ENCODE results near the gene PHIP. TPM values are rescaled to one million over a fixed set of nuclear protein-coding genes. Genes with fewer than 3 reads are reported as not detected.

The PHIP gene
- total RNA-seq, 1 donor from 2014 or later, result 129 TPM

DNA sequence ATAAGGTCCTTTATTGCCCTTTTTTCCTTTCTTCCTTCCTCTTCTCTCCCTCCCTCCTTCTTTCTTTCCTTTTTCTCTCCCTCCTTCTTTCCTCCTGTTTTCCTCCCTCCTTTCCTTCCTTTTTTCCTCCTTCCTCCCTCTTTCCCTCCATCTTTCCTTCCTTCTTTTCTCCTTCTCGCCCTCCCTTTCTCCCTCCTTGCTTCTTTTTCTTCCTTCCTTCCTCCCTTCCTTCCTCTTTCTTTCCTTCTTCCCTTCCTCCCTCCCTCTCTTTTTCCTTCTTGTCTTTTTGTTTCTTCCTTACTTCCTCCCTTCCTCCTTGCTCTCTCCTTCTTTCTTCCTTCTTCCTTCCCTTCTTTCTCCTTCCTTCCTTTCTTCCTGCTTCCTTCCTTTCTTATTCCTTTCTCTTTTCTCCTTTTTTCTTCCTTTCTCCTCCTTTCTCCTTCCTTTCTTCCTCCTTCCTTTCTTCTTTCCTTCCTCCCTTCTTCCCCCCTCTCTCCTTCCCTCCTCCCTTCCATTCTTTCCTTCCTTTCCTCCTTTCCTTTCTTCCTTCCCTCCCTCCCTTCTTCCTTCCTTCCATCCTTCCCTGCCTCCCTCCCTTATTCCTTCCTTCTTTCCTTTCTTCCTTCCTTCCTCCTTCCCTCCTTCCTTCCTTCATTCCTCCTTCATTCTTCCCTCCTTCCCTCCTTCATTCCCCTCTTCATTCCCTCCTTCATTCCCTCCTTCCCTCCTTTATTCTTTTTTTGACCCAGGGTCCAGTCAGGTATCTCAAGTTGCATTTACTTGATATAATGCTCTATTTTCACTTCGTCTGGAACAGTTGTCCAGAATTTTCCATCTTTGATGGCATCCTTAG lies 11.7 kb upstream of the PHIP start:
- H3K9me3 Mint-ChIP-seq, result no peaks in the 10 kb centered on the region
- no peak overlapping the region for H2AFZ ChIP-seq (replicated peaks)
- no peaks in the 10 kb centered on the region for H3K4me1 ChIP-seq
- no peak overlapping the region for H3K4me2 ChIP-seq
- H4K20me1 ChIP-seq (ENCODE audit: low read depth), result no peaks in the 10 kb centered on the region
- no peaks in the 10 kb centered on the region for H3K4me1 Mint-ChIP-seq
- no peak overlapping the region for H3K4me3 ChIP-seq
- H3K27ac Mint-ChIP-seq, result no peak overlapping the region
- H3K27me3 Mint-ChIP-seq (ENCODE audit: insufficient read depth, low read depth), result no peaks in the 10 kb centered on the region
- no peaks in the 10 kb centered on the region for H3K79me2 ChIP-seq (ENCODE audit: low read depth)
- no peaks in the 10 kb centered on the region for H3K36me3 Mint-ChIP-seq
- H3K27me3 ChIP-seq, result no peaks in the 10 kb centered on the region
- no peaks in the 10 kb centered on the region for H3K36me3 ChIP-seq
- no peak overlapping the region for H3K9ac ChIP-seq
- no peak overlapping the region for H3K27ac ChIP-seq
- no peak overlapping the region for H3K4me3 Mint-ChIP-seq
- no peaks in the 10 kb centered on the region for H3F3A ChIP-seq (ENCODE audit: low read depth)
- H3K9me3 ChIP-seq (ENCODE audit: low read depth), result no peaks in the 10 kb centered on the region
- TF ChIP-seq, protein P1, sequence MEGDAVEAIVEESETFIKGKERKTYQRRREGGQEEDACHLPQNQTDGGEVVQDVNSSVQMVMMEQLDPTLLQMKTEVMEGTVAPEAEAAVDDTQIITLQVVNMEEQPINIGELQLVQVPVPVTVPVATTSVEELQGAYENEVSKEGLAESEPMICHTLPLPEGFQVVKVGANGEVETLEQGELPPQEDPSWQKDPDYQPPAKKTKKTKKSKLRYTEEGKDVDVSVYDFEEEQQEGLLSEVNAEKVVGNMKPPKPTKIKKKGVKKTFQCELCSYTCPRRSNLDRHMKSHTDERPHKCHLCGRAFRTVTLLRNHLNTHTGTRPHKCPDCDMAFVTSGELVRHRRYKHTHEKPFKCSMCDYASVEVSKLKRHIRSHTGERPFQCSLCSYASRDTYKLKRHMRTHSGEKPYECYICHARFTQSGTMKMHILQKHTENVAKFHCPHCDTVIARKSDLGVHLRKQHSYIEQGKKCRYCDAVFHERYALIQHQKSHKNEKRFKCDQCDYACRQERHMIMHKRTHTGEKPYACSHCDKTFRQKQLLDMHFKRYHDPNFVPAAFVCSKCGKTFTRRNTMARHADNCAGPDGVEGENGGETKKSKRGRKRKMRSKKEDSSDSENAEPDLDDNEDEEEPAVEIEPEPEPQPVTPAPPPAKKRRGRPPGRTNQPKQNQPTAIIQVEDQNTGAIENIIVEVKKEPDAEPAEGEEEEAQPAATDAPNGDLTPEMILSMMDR (IDR thresholded peaks at IDR 0.05), result no peak
- no peak for TF ChIP-seq EZH2 (IDR thresholded peaks at IDR 0.05)
- no peak for TF ChIP-seq EZH2phosphoT487 (IDR thresholded peaks at IDR 0.05)
- no peak for DNase-seq (ENCODE audit: low spot score)

- Histone ChIP-seq H2AFZ (replicated peaks) (no peak overlapping the region), H3K27me3 (no peaks in the 10 kb centered on the region), H3K4me3 (no peak overlapping the region), H4K20me1 (ENCODE audit: low read depth) (no peaks in the 10 kb centered on the region), H3K79me2 (ENCODE audit: low read depth) (peaks cover 13% of the 10 kb centered on the region), H3K36me3 (no peaks in the 10 kb centered on the region), H3F3A (ENCODE audit: low read depth) (peaks cover 5% of the 10 kb centered on the region), H3K9me3 (ENCODE audit: low read depth) (no peaks in the 10 kb centered on the region), H3K27ac (no peak overlapping the region), H3K4me2 (no peak overlapping the region), H3K4me1 (peaks cover 21% of the 10 kb centered on the region), H3K9ac (no peak overlapping the region)
- H3K4me1 Mint-ChIP-seq, result peaks cover 15% of the 10 kb centered on the region
- H3K27me3 Mint-ChIP-seq (ENCODE audit: insufficient read depth, low read depth), result no peaks in the 10 kb centered on the region
- no peak for DNase-seq (ENCODE audit: low spot score)
- no peak overlapping the region for H3K27ac Mint-ChIP-seq
- H3K9me3 Mint-ChIP-seq, result no peaks in the 10 kb centered on the region
- H3K36me3 Mint-ChIP-seq, result no peaks in the 10 kb centered on the region
- H3K4me3 Mint-ChIP-seq, result no peak overlapping the region
- TF ChIP-seq, protein P1 (IDR thresholded peaks at IDR 0.05), result no peak
- TF ChIP-seq EZH2 (IDR thresholded peaks at IDR 0.05) (no peak), EZH2phosphoT487 (IDR thresholded peaks at IDR 0.05) (no peak)
Observed at GRCh38 chr6:79084693-79085092, 6.6 kb upstream of the PHIP start.

DNA sequence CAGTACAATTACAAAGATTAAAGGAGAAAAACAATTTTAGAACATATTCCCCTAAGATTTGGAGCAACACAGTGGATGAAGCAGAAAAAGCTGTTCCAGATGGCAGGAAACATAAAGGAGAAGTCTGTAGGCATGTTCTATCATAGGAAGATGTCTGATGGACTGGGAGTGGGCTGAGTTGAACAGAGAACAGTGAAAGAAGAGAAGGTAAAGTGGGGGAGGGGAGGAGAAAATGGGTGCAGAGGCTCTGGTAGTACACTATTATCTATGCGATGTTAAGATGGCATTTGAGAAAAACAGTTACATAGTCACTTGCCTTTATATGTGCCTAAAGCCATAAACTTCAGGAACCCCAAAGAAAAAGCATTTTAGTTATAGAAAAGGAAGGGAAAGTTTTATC lies 4.2 kb upstream of the PHIP start:
- Mint-ChIP-seq H3K9me3 (no peaks in the 10 kb centered on the region), H3K36me3 (no peaks in the 10 kb centered on the region), H3K4me3 (no peak overlapping the region), H3K27ac (no peak overlapping the region), H3K27me3 (ENCODE audit: insufficient read depth, low read depth) (peaks cover 5% of the 10 kb centered on the region), H3K4me1 (peaks cover 22% of the 10 kb centered on the region)
- Histone ChIP-seq H3K9me3 (ENCODE audit: low read depth) (no peaks in the 10 kb centered on the region), H3K4me3 (no peak overlapping the region), H3K27ac (no peak overlapping the region), H4K20me1 (ENCODE audit: low read depth) (no peaks in the 10 kb centered on the region), H2AFZ (replicated peaks) (no peak overlapping the region), H3K79me2 (ENCODE audit: low read depth) (peaks cover 29% of the 10 kb centered on the region), H3F3A (ENCODE audit: low read depth) (peaks cover 5% of the 10 kb centered on the region), H3K27me3 (no peaks in the 10 kb centered on the region), H3K36me3 (no peaks in the 10 kb centered on the region), H3K4me2 (peak overlapping the region; percentile 45), H3K4me1 (peaks cover 23% of the 10 kb centered on the region), H3K9ac (no peak overlapping the region)
- peak; percentile 24 for DNase-seq (ENCODE audit: low spot score)
- TF ChIP-seq, protein P1 (IDR thresholded peaks at IDR 0.05), result no peak
- TF ChIP-seq EZH2 (IDR thresholded peaks at IDR 0.05), result no peak
- TF ChIP-seq EZH2phosphoT487 (IDR thresholded peaks at IDR 0.05), result no peak
